ENCODE measurements around the gene ATXN1.

ATXN1 gene

DNA sequence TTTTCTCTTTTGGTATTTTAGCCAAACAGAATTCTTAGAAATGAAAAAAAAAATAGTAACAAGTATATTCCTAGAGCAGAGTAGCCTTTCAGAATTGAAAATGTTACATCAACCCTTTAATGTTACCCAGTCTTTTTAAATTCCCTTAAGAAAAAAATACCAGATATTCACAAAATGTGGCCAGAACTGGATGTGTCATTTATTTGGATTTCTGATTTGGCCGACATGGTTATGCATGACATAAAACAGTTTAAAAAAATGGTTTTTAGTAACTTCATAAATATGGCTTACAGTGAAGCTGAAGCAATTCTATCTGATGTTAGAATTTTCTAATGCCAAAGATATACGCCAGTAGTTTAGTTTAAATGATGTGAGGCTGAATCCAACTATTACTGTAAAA, 112.0 kb downstream of the ATXN1 start:
- H3K27ac ChIP-seq (replicated peaks), result no peak overlapping the region
- no peak overlapping the region for H3K4me3 ChIP-seq (replicated peaks; ENCODE audit: insufficient read depth, low read length)
- TF ChIP-seq SPI1 (IDR thresholded peaks at IDR 0.05; ENCODE audit: borderline replicate concordance, low read depth) (no peak), POLR2AphosphoS5 (IDR thresholded peaks at IDR 0.05; ENCODE audit: low read depth) (no peak), GABPA (IDR thresholded peaks at IDR 0.05; ENCODE audit: low read depth) (no peak)
- TF ChIP-seq, protein P1, sequence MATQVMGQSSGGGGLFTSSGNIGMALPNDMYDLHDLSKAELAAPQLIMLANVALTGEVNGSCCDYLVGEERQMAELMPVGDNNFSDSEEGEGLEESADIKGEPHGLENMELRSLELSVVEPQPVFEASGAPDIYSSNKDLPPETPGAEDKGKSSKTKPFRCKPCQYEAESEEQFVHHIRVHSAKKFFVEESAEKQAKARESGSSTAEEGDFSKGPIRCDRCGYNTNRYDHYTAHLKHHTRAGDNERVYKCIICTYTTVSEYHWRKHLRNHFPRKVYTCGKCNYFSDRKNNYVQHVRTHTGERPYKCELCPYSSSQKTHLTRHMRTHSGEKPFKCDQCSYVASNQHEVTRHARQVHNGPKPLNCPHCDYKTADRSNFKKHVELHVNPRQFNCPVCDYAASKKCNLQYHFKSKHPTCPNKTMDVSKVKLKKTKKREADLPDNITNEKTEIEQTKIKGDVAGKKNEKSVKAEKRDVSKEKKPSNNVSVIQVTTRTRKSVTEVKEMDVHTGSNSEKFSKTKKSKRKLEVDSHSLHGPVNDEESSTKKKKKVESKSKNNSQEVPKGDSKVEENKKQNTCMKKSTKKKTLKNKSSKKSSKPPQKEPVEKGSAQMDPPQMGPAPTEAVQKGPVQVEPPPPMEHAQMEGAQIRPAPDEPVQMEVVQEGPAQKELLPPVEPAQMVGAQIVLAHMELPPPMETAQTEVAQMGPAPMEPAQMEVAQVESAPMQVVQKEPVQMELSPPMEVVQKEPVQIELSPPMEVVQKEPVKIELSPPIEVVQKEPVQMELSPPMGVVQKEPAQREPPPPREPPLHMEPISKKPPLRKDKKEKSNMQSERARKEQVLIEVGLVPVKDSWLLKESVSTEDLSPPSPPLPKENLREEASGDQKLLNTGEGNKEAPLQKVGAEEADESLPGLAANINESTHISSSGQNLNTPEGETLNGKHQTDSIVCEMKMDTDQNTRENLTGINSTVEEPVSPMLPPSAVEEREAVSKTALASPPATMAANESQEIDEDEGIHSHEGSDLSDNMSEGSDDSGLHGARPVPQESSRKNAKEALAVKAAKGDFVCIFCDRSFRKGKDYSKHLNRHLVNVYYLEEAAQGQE (IDR thresholded peaks at IDR 0.05; ENCODE audit: insufficient replicate concordance, low read depth), result no peak
- TF ChIP-seq, protein P2, sequence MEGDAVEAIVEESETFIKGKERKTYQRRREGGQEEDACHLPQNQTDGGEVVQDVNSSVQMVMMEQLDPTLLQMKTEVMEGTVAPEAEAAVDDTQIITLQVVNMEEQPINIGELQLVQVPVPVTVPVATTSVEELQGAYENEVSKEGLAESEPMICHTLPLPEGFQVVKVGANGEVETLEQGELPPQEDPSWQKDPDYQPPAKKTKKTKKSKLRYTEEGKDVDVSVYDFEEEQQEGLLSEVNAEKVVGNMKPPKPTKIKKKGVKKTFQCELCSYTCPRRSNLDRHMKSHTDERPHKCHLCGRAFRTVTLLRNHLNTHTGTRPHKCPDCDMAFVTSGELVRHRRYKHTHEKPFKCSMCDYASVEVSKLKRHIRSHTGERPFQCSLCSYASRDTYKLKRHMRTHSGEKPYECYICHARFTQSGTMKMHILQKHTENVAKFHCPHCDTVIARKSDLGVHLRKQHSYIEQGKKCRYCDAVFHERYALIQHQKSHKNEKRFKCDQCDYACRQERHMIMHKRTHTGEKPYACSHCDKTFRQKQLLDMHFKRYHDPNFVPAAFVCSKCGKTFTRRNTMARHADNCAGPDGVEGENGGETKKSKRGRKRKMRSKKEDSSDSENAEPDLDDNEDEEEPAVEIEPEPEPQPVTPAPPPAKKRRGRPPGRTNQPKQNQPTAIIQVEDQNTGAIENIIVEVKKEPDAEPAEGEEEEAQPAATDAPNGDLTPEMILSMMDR (IDR thresholded peaks at IDR 0.05; ENCODE audit: insufficient read depth, low read length), result no peak
- no peaks in the 10 kb centered on the region for H3K27me3 ChIP-seq (ENCODE audit: insufficient read depth, poor library complexity, severe bottlenecking)
- DNase-seq (ENCODE audit: low read depth in 1 of 2, low spot score in 1 of 2), result no peak

DNA sequence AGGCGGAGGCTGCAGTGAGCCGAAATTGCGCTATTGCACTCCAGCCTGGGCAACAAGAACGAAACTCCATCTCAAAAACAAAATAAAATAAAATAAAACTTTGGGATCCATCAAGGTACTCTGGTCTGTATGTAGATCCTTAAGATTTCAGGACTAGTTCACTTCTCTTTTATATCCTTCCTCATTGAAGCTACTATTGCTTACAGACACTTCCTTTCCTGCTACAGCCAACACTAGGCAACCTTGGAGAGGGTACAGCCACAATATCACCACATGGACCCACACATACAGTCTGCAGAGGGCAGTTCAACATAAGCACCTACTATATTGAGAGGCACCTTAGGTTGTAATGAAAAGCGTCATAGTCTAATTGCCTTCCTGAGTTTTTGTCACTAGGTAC, 113.3 kb downstream of the ATXN1 start:
- Histone ChIP-seq H3K27ac (replicated peaks) (no peak overlapping the region), H3K4me3 (replicated peaks; ENCODE audit: insufficient read depth, low read length) (no peak overlapping the region), H3K27me3 (ENCODE audit: insufficient read depth, poor library complexity, severe bottlenecking) (no peaks in the 10 kb centered on the region)
- TF ChIP-seq GABPA (IDR thresholded peaks at IDR 0.05; ENCODE audit: low read depth) (no peak), SPI1 (IDR thresholded peaks at IDR 0.05; ENCODE audit: borderline replicate concordance, low read depth) (peak; percentile 77; the same call in 1 of the 2 replicates)
- DNase-seq (ENCODE audit: low read depth in 1 of 2, low spot score in 1 of 2), result peak in 1 of 2 experiments; percentile 37

DNA sequence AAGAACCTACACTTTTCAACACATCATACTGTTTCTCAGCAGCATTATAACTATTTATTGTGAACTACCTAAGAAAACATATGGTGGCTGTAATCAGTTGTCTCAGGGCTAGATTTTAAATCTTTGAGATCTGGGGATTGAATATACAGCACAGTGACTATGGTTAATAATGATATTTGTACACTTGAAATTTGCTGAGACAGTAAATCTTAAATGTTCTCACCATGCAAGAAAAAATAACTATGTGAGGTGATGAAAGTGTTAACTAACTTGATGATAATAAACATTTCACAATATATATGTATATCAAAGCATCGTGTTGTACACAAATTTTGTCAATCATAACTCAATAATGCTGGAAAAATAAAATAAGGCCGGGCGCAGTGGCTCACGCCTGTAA, 113.8 kb downstream of the ATXN1 start:
- DNase-seq (ENCODE audit: low read depth in 1 of 2, low spot score in 1 of 2), result no peak
- no peaks in the 10 kb centered on the region for H3K27me3 ChIP-seq (ENCODE audit: insufficient read depth, poor library complexity, severe bottlenecking)
- no peak overlapping the region for H3K27ac ChIP-seq (replicated peaks)
- TF ChIP-seq, protein P2 (IDR thresholded peaks at IDR 0.05; ENCODE audit: insufficient read depth, low read length), result no peak
- TF ChIP-seq, protein P1 (IDR thresholded peaks at IDR 0.05; ENCODE audit: insufficient replicate concordance, low read depth), result no peak
- TF ChIP-seq GABPA (IDR thresholded peaks at IDR 0.05; ENCODE audit: low read depth), result no peak
- no peak for TF ChIP-seq SPI1 (IDR thresholded peaks at IDR 0.05; ENCODE audit: borderline replicate concordance, low read depth)
- no peak for TF ChIP-seq POLR2AphosphoS5 (IDR thresholded peaks at IDR 0.05; ENCODE audit: low read depth)
- H3K4me3 ChIP-seq (replicated peaks; ENCODE audit: insufficient read depth, low read length), result no peak overlapping the region

DNA sequence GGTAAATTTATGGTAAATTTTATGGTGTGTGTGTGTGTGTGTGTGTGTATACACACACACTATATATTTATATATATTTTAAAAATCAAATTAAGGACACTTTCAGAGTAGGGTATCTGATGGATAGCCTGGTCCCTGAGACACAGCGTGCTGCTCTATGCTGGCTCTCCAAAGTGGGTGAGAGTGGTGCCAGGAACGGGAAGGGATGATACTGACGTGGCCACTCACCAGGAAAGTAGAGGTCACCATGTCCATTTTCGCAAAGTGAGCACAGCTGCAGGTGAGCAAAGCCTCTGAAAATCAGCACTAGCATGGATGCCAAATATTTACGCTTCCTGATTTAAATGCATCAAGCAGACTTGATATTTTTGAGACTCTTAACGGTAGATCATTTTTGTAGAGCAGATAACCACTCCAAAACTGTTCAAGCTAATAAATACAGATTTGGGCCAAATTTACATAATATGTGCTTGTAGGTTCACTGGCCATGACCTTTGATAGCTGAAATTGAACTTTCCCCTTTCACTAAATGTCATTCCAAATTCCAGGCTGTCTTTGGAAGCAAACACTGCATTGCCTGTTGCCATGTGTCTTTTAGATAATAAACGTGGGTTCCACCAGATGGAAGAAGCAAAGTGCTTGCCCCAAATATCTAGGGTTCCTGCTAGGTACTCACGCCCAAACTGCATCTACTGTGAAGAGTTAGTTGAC, 116.6 kb downstream of the ATXN1 start:
- TF ChIP-seq, protein P1 (IDR thresholded peaks at IDR 0.05; ENCODE audit: insufficient replicate concordance, low read depth), result no peak
- TF ChIP-seq SPI1 (IDR thresholded peaks at IDR 0.05; ENCODE audit: borderline replicate concordance, low read depth) (no peak), POLR2AphosphoS5 (IDR thresholded peaks at IDR 0.05; ENCODE audit: low read depth) (no peak)
- Histone ChIP-seq H3K27ac (replicated peaks) (no peak overlapping the region), H3K27me3 (ENCODE audit: insufficient read depth, poor library complexity, severe bottlenecking) (no peaks in the 10 kb centered on the region), H3K4me3 (replicated peaks; ENCODE audit: insufficient read depth, low read length) (no peak overlapping the region)
- no peak for DNase-seq (ENCODE audit: low read depth in 1 of 2, low spot score in 1 of 2)

Measured in HL-60 (cell line).